Mesodermal cell (in vitro differentiated cells): ENCODE measurements around the gene SPIB.

ENCODE experiments used
- H3K27ac ChIP-seq: 2 replicates; pipeline ENCODE4 v1.7.0; 2013; ENCODE audit warnings: mild to moderate bottlenecking, low read depth, low read length, moderate library complexity; ENCODE audit not compliant: severe bottlenecking
- H3K36me3 ChIP-seq: 2 replicates; pipeline ENCODE4 v1.7.1; 2013; ENCODE audit warnings: mild to moderate bottlenecking, low read length, moderate library complexity; ENCODE audit not compliant: control insufficient read depth, insufficient read depth
- H3K4me1 ChIP-seq: one replicate; pipeline ENCODE4 v1.7.1; 2013; ENCODE audit warnings: mild to moderate bottlenecking, low read length; ENCODE audit not compliant: insufficient read depth, control insufficient read depth, poor library complexity, severe bottlenecking
- H3K4me3 ChIP-seq: 2 replicates; pipeline ENCODE4 v1.7.0; 2013; ENCODE audit warnings: low read length, control low read depth, mild to moderate bottlenecking; ENCODE audit not compliant: insufficient read depth, poor library complexity, severe bottlenecking; ENCODE audit errors: extremely low read depth
- H3K9me3 ChIP-seq: 2 replicates; pipeline ENCODE4 v1.7.1; 2013; ENCODE audit warnings: mild to moderate bottlenecking, low read length, moderate library complexity; ENCODE audit not compliant: control insufficient read depth
- WGBS, 2 experiments: methylation state at CpG; one replicate each; pipeline ENCODE4 v1.1.5; 2013; ENCODE audit warnings: missing lambda C conversion rate in 2 of 2; ENCODE audit not compliant: insufficient coverage in 2 of 2; 5-methylcytosine and 5-hydroxymethylcytosine counted together

SPIB gene

DNA sequence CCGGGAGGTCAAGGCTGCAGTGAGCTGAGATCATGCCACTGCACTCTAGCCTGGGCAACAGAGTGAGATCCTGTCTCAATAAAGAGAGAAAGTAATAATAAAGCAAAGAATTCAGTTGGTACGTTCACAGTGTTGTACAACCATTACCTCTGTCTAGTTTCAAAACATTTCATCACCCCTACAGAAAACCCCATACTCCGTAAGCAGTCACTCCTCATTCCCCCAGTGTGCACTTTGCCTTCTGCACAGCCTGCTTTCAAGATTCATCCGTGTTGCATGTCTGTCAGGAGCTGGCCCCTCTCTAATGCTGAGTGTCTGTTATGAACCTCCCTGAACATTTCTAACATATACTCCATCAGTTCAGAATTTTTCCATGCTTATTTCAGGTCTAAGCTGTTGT is 25.1 kb upstream of the SPIB start:
- Histone ChIP-seq H3K36me3 (peaks cover 55% of the 10 kb centered on the region), H3K9me3 (peaks cover 6% of the 10 kb centered on the region), H3K4me1 (no peaks in the 10 kb centered on the region), H3K4me3 (no peak overlapping the region), H3K27ac (no peak overlapping the region)
- WGBS, 2 experiments: 96 to 100% methylated on average over 2 to 3 of the region's 4 CpGs

- Histone ChIP-seq H3K4me1 (no peaks in the 10 kb centered on the region), H3K36me3 (peaks cover 54% of the 10 kb centered on the region), H3K4me3 (no peak overlapping the region), H3K9me3 (peaks cover 4% of the 10 kb centered on the region), H3K27ac (no peak overlapping the region)
- 93 to 95% methylated on average over 3 to 5 of the region's 9 CpGs for WGBS, 2 experiments
Measured at GRCh38 chr19:50394017-50394416, 24.7 kb upstream of the SPIB start.

- Histone ChIP-seq H3K4me1 (no peaks in the 10 kb centered on the region), H3K36me3 (peaks cover 52% of the 10 kb centered on the region), H3K27ac (no peak overlapping the region), H3K4me3 (no peak overlapping the region), H3K9me3 (no peaks in the 10 kb centered on the region)
- WGBS, 2 experiments: 97% methylated on average over 11 to 12 of the region's 13 CpGs
Measured at GRCh38 chr19:50398675-50399367, 19.9 kb upstream of the SPIB start.

GRCh38 chr19:50399368-50399745 is 19.4 kb upstream of the SPIB start:
- WGBS, 2 experiments: 95% methylated on average over 3 to 5 of the region's 10 CpGs
- H3K27ac ChIP-seq: no peak overlapping the region
- no peaks in the 10 kb centered on the region for H3K9me3 ChIP-seq
- no peak overlapping the region for H3K4me3 ChIP-seq
- no peaks in the 10 kb centered on the region for H3K4me1 ChIP-seq
- peaks cover 50% of the 10 kb centered on the region for H3K36me3 ChIP-seq

- Histone ChIP-seq H3K4me1 (no peaks in the 10 kb centered on the region), H3K27ac (no peak overlapping the region), H3K4me3 (no peak overlapping the region), H3K9me3 (no peaks in the 10 kb centered on the region), H3K36me3 (peaks cover 56% of the 10 kb centered on the region)
- WGBS, 2 experiments: 96% methylated on average over 31 to 48 of the region's 48 CpGs
Measured at GRCh38 chr19:50401605-50402450, 16.9 kb upstream of the SPIB start.

DNA sequence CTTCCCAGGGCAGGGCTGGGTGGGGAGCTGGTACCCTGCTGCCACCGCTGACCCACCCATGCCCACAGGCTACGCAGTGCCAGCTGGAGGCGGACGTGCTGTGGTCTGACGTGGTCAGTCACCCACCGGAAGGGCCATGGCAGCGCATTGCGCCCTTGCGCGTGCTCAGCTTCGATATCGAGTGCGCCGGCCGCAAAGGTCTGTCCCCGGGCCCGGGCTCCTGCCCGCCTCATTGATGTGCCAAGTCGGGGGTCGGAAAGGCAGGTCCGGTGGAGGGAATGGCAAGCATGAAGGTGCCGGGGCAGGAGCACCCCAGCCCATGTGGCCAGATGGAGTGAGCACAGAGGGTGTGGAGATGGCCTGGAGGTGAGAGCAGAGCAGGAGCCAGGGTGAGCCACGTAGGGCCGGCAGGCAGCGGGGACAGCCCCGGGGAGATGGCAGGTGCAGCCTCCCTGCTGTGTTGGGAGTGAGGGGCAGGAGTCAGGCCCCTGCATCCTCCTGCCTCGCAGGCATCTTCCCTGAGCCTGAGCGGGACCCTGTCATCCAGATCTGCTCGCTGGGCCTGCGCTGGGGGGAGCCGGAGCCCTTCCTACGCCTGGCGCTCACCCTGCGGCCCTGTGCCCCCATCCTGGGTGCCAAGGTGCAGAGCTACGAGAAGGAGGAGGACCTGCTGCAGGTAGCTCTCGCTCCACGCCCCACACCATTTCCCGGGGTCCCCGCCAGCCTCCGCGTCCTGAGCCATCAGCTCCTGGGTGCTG is 16.0 kb upstream of the SPIB start:
- Histone ChIP-seq H3K36me3 (peaks cover 60% of the 10 kb centered on the region), H3K4me1 (no peaks in the 10 kb centered on the region), H3K27ac (no peak overlapping the region), H3K9me3 (no peaks in the 10 kb centered on the region), H3K4me3 (no peak overlapping the region)
- WGBS, 2 experiments: 97 to 98% methylated on average over 33 to 39 of the region's 41 CpGs

DNA sequence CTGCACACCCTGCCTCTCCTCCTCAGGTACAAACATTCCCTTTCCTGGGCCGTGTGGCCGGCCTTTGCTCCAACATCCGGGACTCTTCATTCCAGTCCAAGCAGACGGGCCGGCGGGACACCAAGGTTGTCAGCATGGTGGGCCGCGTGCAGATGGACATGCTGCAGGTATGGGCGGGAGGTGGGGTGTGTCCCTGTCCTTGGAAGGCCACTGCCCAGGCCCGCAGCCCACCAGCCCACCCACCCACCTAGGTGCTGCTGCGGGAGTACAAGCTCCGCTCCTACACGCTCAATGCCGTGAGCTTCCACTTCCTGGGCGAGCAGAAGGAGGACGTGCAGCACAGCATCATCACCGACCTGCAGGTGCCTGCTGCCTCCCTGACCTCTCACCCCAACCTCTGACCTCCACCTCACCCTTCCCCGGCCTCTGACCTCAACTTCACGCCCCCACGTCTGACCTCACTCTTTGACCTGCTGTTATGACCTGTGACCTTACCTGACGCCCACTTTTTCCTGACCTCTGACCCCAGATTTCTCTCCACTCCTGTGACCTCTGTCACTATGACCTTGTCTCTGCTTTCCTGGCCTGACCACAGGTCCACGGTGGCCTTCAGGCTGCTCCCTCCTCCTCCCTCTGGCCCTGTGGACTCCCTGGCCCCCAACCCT is 12.4 kb upstream of the SPIB start:
- no peaks in the 10 kb centered on the region for H3K9me3 ChIP-seq
- H3K4me3 ChIP-seq: no peak overlapping the region
- H3K4me1 ChIP-seq: no peaks in the 10 kb centered on the region
- H3K27ac ChIP-seq: no peak overlapping the region
- H3K36me3 ChIP-seq: peaks cover 83% of the 10 kb centered on the region
- WGBS, 2 experiments: 94 to 96% methylated on average over 17 to 22 of the region's 22 CpGs

DNA sequence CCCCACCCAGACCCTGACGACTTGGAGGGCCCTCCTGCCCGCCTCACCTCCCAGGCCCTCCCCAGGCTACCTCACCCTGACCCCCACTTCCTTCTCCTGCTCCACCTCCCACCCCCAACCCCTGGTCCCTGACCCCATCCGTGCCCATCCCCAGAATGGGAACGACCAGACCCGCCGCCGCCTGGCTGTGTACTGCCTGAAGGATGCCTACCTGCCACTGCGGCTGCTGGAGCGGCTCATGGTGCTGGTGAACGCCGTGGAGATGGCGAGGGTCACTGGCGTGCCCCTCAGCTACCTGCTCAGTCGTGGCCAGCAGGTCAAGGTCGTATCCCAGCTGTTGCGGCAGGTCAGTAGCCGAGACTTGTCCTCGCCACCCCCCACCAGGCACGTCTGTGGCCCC is 11.9 kb upstream of the SPIB start:
- peaks cover 79% of the 10 kb centered on the region for H3K36me3 ChIP-seq
- WGBS, 2 experiments: 97 to 98% methylated on average over 16 to 18 of the region's 19 CpGs
- no peak overlapping the region for H3K27ac ChIP-seq
- no peak overlapping the region for H3K4me3 ChIP-seq
- H3K9me3 ChIP-seq: no peaks in the 10 kb centered on the region
- no peaks in the 10 kb centered on the region for H3K4me1 ChIP-seq

DNA sequence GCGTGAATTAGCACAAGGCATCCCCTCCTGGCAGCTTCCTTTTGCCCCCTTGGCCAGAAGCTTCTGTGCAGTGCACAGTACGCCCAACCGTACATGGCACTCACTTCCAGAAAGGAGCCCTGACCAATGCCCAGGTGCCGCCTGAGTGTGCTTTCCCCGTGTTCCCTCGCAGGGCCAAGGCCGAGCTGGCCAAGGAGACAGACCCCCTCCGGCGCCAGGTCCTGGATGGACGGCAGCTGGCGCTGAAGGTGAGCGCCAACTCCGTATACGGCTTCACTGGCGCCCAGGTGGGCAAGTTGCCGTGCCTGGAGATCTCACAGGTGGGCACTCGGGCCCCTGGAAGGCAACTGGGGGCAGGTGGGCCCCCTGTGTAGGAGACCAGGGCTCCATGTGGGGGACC is 9.4 kb upstream of the SPIB start:
- no peak overlapping the region for H3K4me3 ChIP-seq
- peaks cover 70% of the 10 kb centered on the region for H3K36me3 ChIP-seq
- H3K9me3 ChIP-seq: no peaks in the 10 kb centered on the region
- no peaks in the 10 kb centered on the region for H3K4me1 ChIP-seq
- 97 to 99% methylated on average over 15 to 17 of the region's 17 CpGs for WGBS, 2 experiments
- no peak overlapping the region for H3K27ac ChIP-seq

- H3K27ac ChIP-seq: no peak overlapping the region
- 90 to 91% methylated on average over 7 to 9 of the region's 10 CpGs for WGBS, 2 experiments
- peaks cover 65% of the 10 kb centered on the region for H3K36me3 ChIP-seq
- H3K4me3 ChIP-seq: no peak overlapping the region
- no peaks in the 10 kb centered on the region for H3K4me1 ChIP-seq
- no peaks in the 10 kb centered on the region for H3K9me3 ChIP-seq
Measured at GRCh38 chr19:50410109-50410508, 8.6 kb upstream of the SPIB start.
